Measurements from ENCODE around the gene PUM1. TPM values are rescaled to one million over a fixed set of nuclear protein-coding genes. Genes with fewer than 3 reads are reported as not detected.

PUM1 gene
- total and polyA plus RNA-seq, 2 of the 8 experiments (the other 6 are each of a cell fraction or from before 2014, with no cell fraction given) = 122 to 177 TPM

- H2AFZ ChIP-seq (ENCODE audit: low read length) = no peak overlapping the region
- H3K4me1 ChIP-seq (replicated peaks in 1 of 4; ENCODE audit: control insufficient read depth in 3 of 4, insufficient read depth in 4 of 4, low read length in 3 of 4) = peaks cover 0 to 18% (median 8%) of the 10 kb centered on the region in 4 experiments; a peak in 5 of 7 replicates
- ChIA-PET POLR2A (ENCODE audit: partially characterized antibody) (interaction anchor here (1.0 to 1.5 kb wide), 2 partner anchors 40 to 47 kb away, joined by 3 to 4 read pairs; no protein-coding TSS in a partner anchor), CTCF (ENCODE audit: partially characterized antibody) (interaction anchor here (0.7 to 4.1 kb wide), 3 partner anchors 18 to 92 kb away, joined by 3 to 33 read pairs (median 28); no protein-coding TSS in a partner anchor)
- H2AK5ac ChIP-seq (ENCODE audit: low read depth, low read length) = peak overlapping the region; percentile 98; the same call in 1 of the 2 replicates
- H3K79me2 ChIP-seq (ENCODE audit: control insufficient read depth in 1 of 2, insufficient read depth in 2 of 2, low read length in 2 of 2) = no peaks in the 10 kb centered on the region; a peak in 1 of 4 replicates
- H3K23me2 ChIP-seq (ENCODE audit: low read depth, low read length) = peaks cover 7% of the 10 kb centered on the region; the same call in 1 of the 2 replicates
- 79 to 100% methylated on average over 1 to 9 of the region's 9 CpGs for WGBS, 2 experiments (ENCODE audit: extremely low coverage in 1 of 2, insufficient coverage in 1 of 2, insufficient read length in 1 of 2, insufficient replicate concordance in 2 of 2, low coverage in 1 of 2, low lambda C conversion rate in 2 of 2, missing lambda C conversion rate in 1 of 2)
- H3K14ac ChIP-seq (ENCODE audit: insufficient read length) = no peak overlapping the region
- H3K4me2 ChIP-seq (ENCODE audit: insufficient read depth in 1 of 2, low read depth in 2 of 2, low read length in 2 of 2) = no peak overlapping the region
- no peak for DNase-seq (ENCODE audit: low read depth in 1 of 2, low spot score in 2 of 2)
- peak overlapping the region; percentile 62 for H4K91ac ChIP-seq (replicated peaks; ENCODE audit: insufficient read length, low read length)
- H2BK20ac ChIP-seq (ENCODE audit: low read length) = no peak overlapping the region
- peak overlapping the region; percentile 54 for H3K56ac ChIP-seq (replicated peaks; ENCODE audit: insufficient read length, low read depth, low read length)
- H2BK120ac ChIP-seq (replicated peaks; ENCODE audit: low read depth, low read length) = no peak overlapping the region
- H3K4me3 ChIP-seq (ENCODE audit: extremely low read depth in 1 of 4, insufficient read depth in 2 of 4, low read depth in 3 of 4, low read length in 4 of 4) = no peak overlapping the region
- H3K27me3 ChIP-seq (replicated peaks in 1 of 4; ENCODE audit: control insufficient read depth in 3 of 4, extremely low read depth in 1 of 4, insufficient read depth in 3 of 4, low read length in 3 of 4) = peaks cover 0 to 3% (median 0%) of the 10 kb centered on the region in 4 experiments; a peak in 1 of 7 replicates
- no peak for TF ChIP-seq EGR1 (IDR thresholded peaks at IDR 0.05; ENCODE audit: borderline replicate concordance, low read depth, low read length)
- no peak for TF ChIP-seq CREB1 (IDR thresholded peaks at IDR 0.05)
- no peak overlapping the region for H3K4ac ChIP-seq (replicated peaks; ENCODE audit: insufficient read length, low read depth, low read length)
- no peak overlapping the region for H3K27ac ChIP-seq (ENCODE audit: low read depth, low read length)
- H3K79me1 ChIP-seq (ENCODE audit: low read depth, low read length) = peaks cover 6% of the 10 kb centered on the region
- peak overlapping the region; percentile 62; the same call in 1 of the 2 replicates for H3K18ac ChIP-seq (ENCODE audit: extremely low read depth, low read length)
- no peak overlapping the region for H3K9ac ChIP-seq (replicated peaks in 1 of 4; ENCODE audit: extremely low read depth in 1 of 4, low read depth in 3 of 4, low read length in 3 of 4)
- peak overlapping the region; percentile 3; the same call in 1 of the 2 replicates for H4K8ac ChIP-seq (ENCODE audit: extremely low read depth, insufficient read depth, low read length)
- H2BK12ac ChIP-seq (ENCODE audit: low read depth, low read length) = 0 out of 2 replicates have a peak overlapping the region, but pooled peaks have one; percentile 82
- no peak for FAIRE-seq
- H3K9me3 ChIP-seq (ENCODE audit: insufficient read depth in 2 of 2, low read depth in 1 of 2, low read length in 1 of 2) = no peaks in the 10 kb centered on the region
- H3K36me3 ChIP-seq (ENCODE audit: control insufficient read depth in 2 of 4, insufficient read depth in 4 of 4, low read length in 3 of 4) = no peaks in the 10 kb centered on the region
- H4K5ac ChIP-seq (ENCODE audit: insufficient read length, low read depth, low read length) = no peak overlapping the region
- peaks cover 0 to 21% of the 10 kb centered on the region in 2 experiments for H4K20me1 ChIP-seq (replicated peaks in 1 of 2; ENCODE audit: control insufficient read depth in 1 of 2, insufficient read depth in 2 of 2, low read length in 2 of 2)
- peak overlapping the region; percentile 76 for H2BK5ac ChIP-seq (ENCODE audit: low read depth, low read length)
- H2BK15ac ChIP-seq (ENCODE audit: low read length) = peak overlapping the region; percentile 20; the same call in 1 of the 2 replicates
- no peak overlapping the region for H3K23ac ChIP-seq (ENCODE audit: insufficient read length)
Observed at GRCh38 chr1:30893776-30894507, 171.6 kb downstream of the PUM1 start.

All from H1 (cell line).